ENCODE measurements around the gene RPL21. TPM values are rescaled to one million over a fixed set of nuclear protein-coding genes. Genes with fewer than 3 reads are reported as not detected.
A peak's percentile ranks its signal among the peaks of the same experiment; 100 is the strongest.
"Not testable (repeated sequence)": the region's sequence is repeated elsewhere in the genome, so short reads cannot be mapped to it uniquely, and the experiment has no call there.

Gene RPL21
- polyA plus RNA-seq, 4 donors = 815 to 1,928 (median 1,534) TPM

DNA sequence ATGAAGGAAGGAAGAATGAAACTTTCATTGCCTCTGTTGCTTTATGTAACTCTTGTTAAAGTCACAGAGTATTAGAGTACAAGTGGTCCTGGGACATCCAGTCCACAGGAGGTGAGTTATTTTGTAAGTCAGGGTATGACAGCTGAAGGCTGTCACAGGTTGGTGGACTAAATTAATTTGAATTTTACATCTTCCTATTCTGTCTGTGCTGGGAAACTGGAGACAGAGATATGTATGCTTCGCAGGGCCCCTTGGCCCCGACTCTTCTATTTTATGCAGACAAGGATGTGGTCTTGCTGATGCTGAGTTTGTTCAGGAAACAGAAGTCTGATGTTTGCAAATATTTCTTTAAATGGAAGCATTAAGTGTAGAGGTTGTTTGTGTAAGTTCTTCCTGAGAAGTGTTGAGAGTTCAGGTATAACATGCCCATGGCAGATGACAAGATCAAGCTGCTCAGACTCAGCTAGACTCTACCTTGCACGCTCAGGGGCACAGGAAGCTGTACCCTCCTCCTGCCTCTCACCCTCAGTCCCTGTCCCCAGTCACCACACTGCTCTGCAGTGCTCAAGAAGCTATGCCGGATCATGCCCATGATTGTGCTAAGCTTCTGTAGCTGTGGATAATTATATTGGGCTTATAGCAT, 42.6 kb downstream of the RPL21 start:
- 52 to 82% (median 71%) methylated on average over 4 of the region's 4 CpGs for WGBS, 3 donors
- no peaks in the 10 kb centered on the region for H3K4me1 ChIP-seq (ENCODE audit: control insufficient read depth in 3 of 3, insufficient read depth in 2 of 3, low read depth in 1 of 3, low read length in 2 of 3)
- H3K4me3 ChIP-seq (ENCODE audit: low read depth in 1 of 3, low read length in 3 of 3) = no peak overlapping the region
- DNase-seq = no peak
- no peaks in the 10 kb centered on the region for H3K27me3 ChIP-seq (ENCODE audit: control insufficient read depth in 3 of 3, insufficient read depth in 3 of 3, low read length in 3 of 3)
- H3K36me3 ChIP-seq (ENCODE audit: control insufficient read depth in 3 of 3, insufficient read depth in 2 of 3, low read depth in 1 of 3, low read length in 3 of 3) = no peaks in the 10 kb centered on the region
- no peaks in the 10 kb centered on the region for H3K9me3 ChIP-seq (ENCODE audit: control insufficient read depth in 2 of 2, insufficient read depth in 1 of 2, low read depth in 1 of 2, low read length in 1 of 2)
- H3K27ac ChIP-seq (ENCODE audit: low read depth in 1 of 3, low read length in 2 of 3) = peak overlapping the region in 1 of 3 donors; percentile 46
- no peak for FAIRE-seq

DNA sequence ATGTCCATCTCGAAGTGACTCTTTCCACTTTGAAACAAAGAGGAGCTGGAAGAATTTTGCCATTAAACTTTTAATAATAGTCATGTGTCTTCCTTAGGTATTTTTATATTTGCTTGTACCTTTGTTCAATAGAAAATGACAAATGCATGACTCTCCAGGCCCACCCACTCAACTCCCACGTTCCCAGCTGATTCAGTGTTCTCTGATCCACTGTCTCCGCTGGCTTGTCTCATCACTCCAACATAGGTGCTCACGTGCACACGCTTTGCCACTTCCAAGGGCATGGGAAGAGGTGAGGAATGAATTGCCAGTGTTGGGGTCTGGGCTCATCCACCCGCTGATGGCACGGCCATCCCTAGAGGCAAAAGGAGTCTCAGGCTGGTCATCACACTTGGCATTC, 43.7 kb downstream of the RPL21 start:
- H3K36me3 ChIP-seq (ENCODE audit: control insufficient read depth in 3 of 3, insufficient read depth in 2 of 3, low read depth in 1 of 3, low read length in 3 of 3) = no peaks in the 10 kb centered on the region
- no peak for FAIRE-seq
- H3K27ac ChIP-seq (ENCODE audit: low read depth in 1 of 3, low read length in 2 of 3) = no peak overlapping the region
- no peaks in the 10 kb centered on the region for H3K27me3 ChIP-seq (ENCODE audit: control insufficient read depth in 3 of 3, insufficient read depth in 3 of 3, low read length in 3 of 3)
- no peak overlapping the region for H3K4me3 ChIP-seq (ENCODE audit: low read depth in 1 of 3, low read length in 3 of 3)
- H3K4me1 ChIP-seq (ENCODE audit: control insufficient read depth in 3 of 3, insufficient read depth in 2 of 3, low read depth in 1 of 3, low read length in 2 of 3) = no peaks in the 10 kb centered on the region
- H3K9me3 ChIP-seq (ENCODE audit: control insufficient read depth in 2 of 2, insufficient read depth in 1 of 2, low read depth in 1 of 2, low read length in 1 of 2) = no peaks in the 10 kb centered on the region
- DNase-seq = no peak
- 85 to 89% (median 88%) methylated on average over 7 of the region's 7 CpGs for WGBS, 3 donors

DNA sequence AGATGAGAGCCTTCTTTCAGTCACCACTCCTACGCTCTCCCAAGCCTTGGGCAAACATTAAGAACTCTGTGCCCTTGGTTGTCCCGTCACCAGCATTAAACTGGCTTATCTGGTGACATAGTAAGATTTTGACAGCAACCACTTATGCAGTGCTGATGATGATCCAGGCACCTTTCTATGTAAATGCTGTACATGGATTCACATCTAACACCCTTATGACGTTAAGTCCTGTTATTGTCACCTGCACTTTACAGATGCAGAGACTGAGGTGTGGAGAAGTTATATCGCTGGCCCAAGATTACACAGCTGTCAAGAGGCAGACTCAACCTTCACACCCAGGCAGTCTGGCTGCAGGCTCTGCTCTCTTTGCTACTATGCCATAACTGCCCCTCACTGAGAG, 44.3 kb downstream of the RPL21 start:
- no peaks in the 10 kb centered on the region for H3K36me3 ChIP-seq (ENCODE audit: control insufficient read depth in 3 of 3, insufficient read depth in 2 of 3, low read depth in 1 of 3, low read length in 3 of 3)
- no peaks in the 10 kb centered on the region for H3K4me1 ChIP-seq (ENCODE audit: control insufficient read depth in 3 of 3, insufficient read depth in 2 of 3, low read depth in 1 of 3, low read length in 2 of 3)
- H3K9me3 ChIP-seq (ENCODE audit: control insufficient read depth in 2 of 2, insufficient read depth in 1 of 2, low read depth in 1 of 2, low read length in 1 of 2) = no peaks in the 10 kb centered on the region
- DNase-seq (no peak), FAIRE-seq (no peak)
- no peaks in the 10 kb centered on the region for H3K27me3 ChIP-seq (ENCODE audit: control insufficient read depth in 3 of 3, insufficient read depth in 3 of 3, low read length in 3 of 3)
- H3K27ac ChIP-seq (ENCODE audit: low read depth in 1 of 3, low read length in 2 of 3) = no peak overlapping the region
- WGBS, 3 donors = 47 to 80% (median 80%) methylated on average over 4 of the region's 4 CpGs
- H3K4me3 ChIP-seq (ENCODE audit: low read depth in 1 of 3, low read length in 3 of 3) = no peak overlapping the region

DNA sequence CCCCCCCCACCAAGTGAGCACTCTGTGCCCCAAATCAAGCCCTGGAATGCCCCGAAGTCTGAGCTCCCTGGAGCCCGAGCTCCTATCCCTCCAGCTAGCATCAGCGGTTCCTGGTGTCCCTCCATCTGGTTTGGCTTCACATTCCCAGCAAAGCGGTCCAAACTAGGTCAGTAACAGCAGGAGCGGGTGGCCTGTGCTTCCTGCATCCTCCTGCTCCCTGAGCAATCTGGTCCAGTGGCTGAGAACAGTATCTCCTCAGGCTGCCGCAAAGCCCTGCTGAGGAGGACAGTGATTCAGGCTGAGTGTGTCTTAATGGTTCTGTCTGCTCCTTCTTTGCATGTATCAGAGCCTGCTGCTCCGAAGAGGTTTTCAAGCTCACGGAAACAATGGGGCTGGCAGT, 45.1 kb downstream of the RPL21 start:
- no peaks in the 10 kb centered on the region for H3K27me3 ChIP-seq (ENCODE audit: control insufficient read depth in 3 of 3, insufficient read depth in 3 of 3, low read length in 3 of 3)
- WGBS, 3 donors = 82 to 90% (median 86%) methylated on average over 8 of the region's 8 CpGs
- FAIRE-seq = no peak

DNA sequence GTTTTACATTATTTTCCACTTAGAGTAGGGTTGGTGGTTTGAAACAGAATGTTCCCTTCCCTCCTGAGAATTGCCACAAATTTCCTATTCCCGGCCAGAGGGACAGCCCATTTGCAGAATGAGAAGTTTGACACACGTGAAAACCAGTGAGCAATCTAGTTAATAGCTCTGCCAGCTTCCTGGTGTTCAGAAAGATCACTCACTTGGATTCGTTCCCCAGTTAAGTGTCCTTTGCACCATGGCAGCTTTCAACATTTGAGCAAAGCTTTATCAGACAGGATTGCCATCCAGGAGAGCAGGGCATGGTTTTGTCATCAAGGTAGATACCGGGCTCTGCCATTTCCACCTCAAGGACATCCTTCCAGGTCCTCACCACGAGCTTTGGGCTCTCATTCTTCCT, 47.5 kb downstream of the RPL21 start:
- no peaks in the 10 kb centered on the region for H3K27me3 ChIP-seq (ENCODE audit: control insufficient read depth in 3 of 3, insufficient read depth in 3 of 3, low read length in 3 of 3)
- DNase-seq (peak; percentile 7 to 87), FAIRE-seq (no peak)
- 11 to 54% (median 31%) methylated on average over 5 of the region's 5 CpGs for WGBS, 3 donors
- no peaks in the 10 kb centered on the region for H3K9me3 ChIP-seq (ENCODE audit: control insufficient read depth in 2 of 2, insufficient read depth in 1 of 2, low read depth in 1 of 2, low read length in 1 of 2)
- no peaks in the 10 kb centered on the region for H3K36me3 ChIP-seq (ENCODE audit: control insufficient read depth in 3 of 3, insufficient read depth in 2 of 3, low read depth in 1 of 3, low read length in 3 of 3)
- H3K4me3 ChIP-seq (ENCODE audit: low read depth in 1 of 3, low read length in 3 of 3) = no peak overlapping the region
- H3K4me1 ChIP-seq (ENCODE audit: control insufficient read depth in 3 of 3, insufficient read depth in 2 of 3, low read depth in 1 of 3, low read length in 2 of 3) = no peaks in the 10 kb centered on the region
- no peak overlapping the region for H3K27ac ChIP-seq (ENCODE audit: low read depth in 1 of 3, low read length in 2 of 3)

More for the DNA sequence above, 45.1 kb downstream of the RPL21 start:
- Histone ChIP-seq H3K4me3 (ENCODE audit: low read depth in 1 of 3, low read length in 3 of 3) (no peak overlapping the region), H3K4me1 (ENCODE audit: control insufficient read depth in 3 of 3, insufficient read depth in 2 of 3, low read depth in 1 of 3, low read length in 2 of 3) (no peaks in the 10 kb centered on the region), H3K27ac (ENCODE audit: low read depth in 1 of 3, low read length in 2 of 3) (no peak overlapping the region), H3K36me3 (ENCODE audit: control insufficient read depth in 3 of 3, insufficient read depth in 2 of 3, low read depth in 1 of 3, low read length in 3 of 3) (no peaks in the 10 kb centered on the region), H3K9me3 (ENCODE audit: control insufficient read depth in 2 of 2, insufficient read depth in 1 of 2, low read depth in 1 of 2, low read length in 1 of 2) (no peaks in the 10 kb centered on the region)
- DNase-seq = no peak

DNA sequence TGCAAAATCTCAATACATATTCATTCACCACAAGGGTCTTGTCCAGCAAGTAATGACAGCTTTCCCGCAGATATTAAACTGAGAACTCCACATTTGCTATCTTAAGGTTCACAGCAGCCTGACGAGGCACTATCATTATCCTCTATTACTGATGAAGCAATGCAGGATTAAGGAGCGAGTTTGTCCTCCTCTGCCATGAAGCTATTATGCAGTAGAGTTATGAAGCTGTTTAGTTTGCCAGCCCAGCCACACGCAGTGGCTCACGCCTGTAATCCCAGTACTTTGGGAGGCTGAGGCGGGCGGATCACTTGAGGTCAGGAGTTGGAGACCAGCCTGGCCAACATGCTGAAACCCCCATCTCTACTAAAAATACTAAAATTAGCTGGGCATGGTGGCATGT, 49.0 kb downstream of the RPL21 start:
- not testable (repeated sequence) for FAIRE-seq; H3K27me3 ChIP-seq (ENCODE audit: control insufficient read depth in 3 of 3, insufficient read depth in 3 of 3, low read length in 3 of 3); H3K36me3 ChIP-seq (ENCODE audit: control insufficient read depth in 3 of 3, insufficient read depth in 2 of 3, low read depth in 1 of 3, low read length in 3 of 3); H3K9me3 ChIP-seq (ENCODE audit: control insufficient read depth in 2 of 2, insufficient read depth in 1 of 2, low read depth in 1 of 2, low read length in 1 of 2); H3K4me3 ChIP-seq (ENCODE audit: low read depth in 1 of 3, low read length in 3 of 3); H3K27ac ChIP-seq (ENCODE audit: low read depth in 1 of 3, low read length in 2 of 3); H3K4me1 ChIP-seq (ENCODE audit: control insufficient read depth in 3 of 3, insufficient read depth in 2 of 3, low read depth in 1 of 3, low read length in 2 of 3); DNase-seq
- WGBS, 3 donors = 80 to 90% (median 89%) methylated on average over 7 of the region's 7 CpGs

DNA sequence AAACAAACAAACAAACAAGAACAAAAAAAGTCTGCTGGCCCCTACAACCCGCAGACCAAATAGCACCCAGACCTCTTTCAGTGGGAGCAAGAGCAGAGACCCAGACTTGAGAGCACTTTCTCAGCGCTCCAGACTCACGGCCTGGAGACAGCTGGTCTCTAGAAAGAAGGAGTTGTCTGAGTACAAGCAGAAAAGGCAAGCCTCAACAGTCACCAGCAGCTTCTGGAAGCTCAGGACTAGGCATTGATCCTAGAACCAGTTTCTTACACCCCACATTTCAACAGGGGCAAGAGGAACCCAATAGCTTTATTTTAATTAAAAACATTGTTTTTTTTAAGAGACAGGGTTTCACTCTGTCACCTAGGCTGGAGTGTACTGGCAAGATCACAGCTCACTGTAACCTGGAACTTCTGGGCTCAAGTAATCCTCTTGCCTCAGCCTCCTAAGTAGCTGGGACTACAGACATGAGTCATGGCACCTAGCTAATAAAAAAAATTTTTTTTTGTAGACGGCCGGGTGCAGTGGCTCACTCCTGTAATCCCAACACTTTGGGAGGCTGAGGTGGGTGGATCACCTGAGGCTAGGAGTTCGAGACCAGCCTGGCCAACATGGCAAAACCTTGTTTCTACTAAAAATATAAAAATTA, 49.7 kb downstream of the RPL21 start:
- H3K4me3 ChIP-seq (ENCODE audit: low read depth in 1 of 3, low read length in 3 of 3) = no peak overlapping the region
- no peak for FAIRE-seq
- H3K4me1 ChIP-seq (ENCODE audit: control insufficient read depth in 3 of 3, insufficient read depth in 2 of 3, low read depth in 1 of 3, low read length in 2 of 3) = no peaks in the 10 kb centered on the region
- H3K36me3 ChIP-seq (ENCODE audit: control insufficient read depth in 3 of 3, insufficient read depth in 2 of 3, low read depth in 1 of 3, low read length in 3 of 3) = no peaks in the 10 kb centered on the region
- no peaks in the 10 kb centered on the region for H3K9me3 ChIP-seq (ENCODE audit: control insufficient read depth in 2 of 2, insufficient read depth in 1 of 2, low read depth in 1 of 2, low read length in 1 of 2)
- 83 to 84% (median 83%) methylated on average over 6 of the region's 6 CpGs for WGBS, 3 donors
- no peak for DNase-seq
- H3K27me3 ChIP-seq (ENCODE audit: control insufficient read depth in 3 of 3, insufficient read depth in 3 of 3, low read length in 3 of 3) = no peaks in the 10 kb centered on the region
- no peak overlapping the region for H3K27ac ChIP-seq (ENCODE audit: low read depth in 1 of 3, low read length in 2 of 3)

DNA sequence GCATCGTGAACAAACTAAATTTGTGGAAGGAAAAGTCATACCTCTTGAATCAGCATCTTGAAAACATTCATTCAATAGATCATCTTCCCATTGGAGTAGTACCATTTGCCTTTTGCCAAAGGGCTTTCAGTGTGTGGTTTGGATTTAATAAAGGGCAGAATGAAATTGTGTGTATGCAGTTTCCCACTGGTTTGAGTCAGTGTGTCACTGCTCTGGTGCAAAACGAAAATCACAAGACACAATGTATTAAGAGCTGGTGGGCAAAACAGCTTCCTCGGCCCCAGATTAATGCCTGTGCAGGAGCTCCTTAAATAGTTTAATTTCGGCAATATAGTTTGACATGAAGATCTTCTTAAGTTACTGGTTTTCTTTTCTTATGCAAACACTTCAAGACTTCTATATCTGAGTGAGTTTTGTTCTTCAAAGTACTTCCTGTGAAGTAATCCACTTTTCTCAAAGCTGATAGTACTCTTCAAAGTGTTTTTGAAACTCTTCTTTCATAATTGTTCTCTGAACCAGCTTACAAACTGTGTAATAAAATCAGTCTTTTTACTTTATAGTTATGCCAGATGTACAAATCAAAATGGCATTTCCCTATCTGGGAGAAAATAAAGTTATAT, 51.4 kb downstream of the RPL21 start:
- Histone ChIP-seq H3K4me3 (ENCODE audit: low read depth in 1 of 3, low read length in 3 of 3) (no peak overlapping the region), H3K36me3 (ENCODE audit: control insufficient read depth in 3 of 3, insufficient read depth in 2 of 3, low read depth in 1 of 3, low read length in 3 of 3) (no peaks in the 10 kb centered on the region), H3K4me1 (ENCODE audit: control insufficient read depth in 3 of 3, insufficient read depth in 2 of 3, low read depth in 1 of 3, low read length in 2 of 3) (no peaks in the 10 kb centered on the region), H3K27me3 (ENCODE audit: control insufficient read depth in 3 of 3, insufficient read depth in 3 of 3, low read length in 3 of 3) (no peaks in the 10 kb centered on the region), H3K27ac (ENCODE audit: low read depth in 1 of 3, low read length in 2 of 3) (no peak overlapping the region), H3K9me3 (ENCODE audit: control insufficient read depth in 2 of 2, insufficient read depth in 1 of 2, low read depth in 1 of 2, low read length in 1 of 2) (no peaks in the 10 kb centered on the region)
- no peak for DNase-seq
- WGBS, 3 donors = 55 to 77% (median 60%) methylated on average over 4 of the region's 4 CpGs
- no peak for FAIRE-seq
